Endothelial cell of umbilical vein (primary cell): ENCODE measurements around the gene SPIB. TPM values are rescaled to one million over a fixed set of nuclear protein-coding genes. Genes with fewer than 3 reads are reported as not detected.

Experiments
- BruUV-seq: library from RNA; stranded (reverse); fragments of 400-500 nt; replicated peaks from 2 replicates; lab custom pipeline; 2021; lab: Mats Ljungman, UMichigan
- CTCF ChIA-PET: fragments of 300-600, 350-600 bp; sonication (Branson Sonifier 250); formaldehyde crosslinking; loops from one replicate; lab custom pipeline; 2021; ENCODE audit warnings: antibody characterized with exemption, inconsistent platforms; lab: Charles Lee
- POLR2A ChIA-PET: fragments of 300-600, 350-600 bp; sonication (Branson Sonifier 250); formaldehyde crosslinking; loops from one replicate; lab custom pipeline; 2021; ENCODE audit warnings: antibody characterized with exemption, inconsistent platforms; lab: Charles Lee
- DNase-seq: peaks from one replicate; pipeline ENCODE4 v3.0.0-alpha.2; 2011; ENCODE audit warnings: low read depth, low spot score
- FAIRE-seq: peaks from 2 replicates; lab custom pipeline; 2011; peaks lifted over from hg19 to GRCh38; lab: Jason Lieb, UNC
- H2AFZ ChIP-seq: 2 replicates; pipeline ENCODE4 v1.6.0; 2012; ENCODE audit warnings: low read depth, low read length, control low read depth, inconsistent platforms
- H3K27ac ChIP-seq: 2 replicates; pipeline ENCODE4 v1.5.1; 2011; ENCODE audit warnings: low read depth, mild to moderate bottlenecking, control low read depth, low read length, moderate library complexity; ENCODE audit not compliant: insufficient read depth
- H3K27me3 ChIP-seq, 2 experiments: 2 replicates each; pipeline versions ENCODE4 v1.6.0 to v1.6.1; 2011; ENCODE audit warnings: low read length in 2 of 2, mixed read lengths in 1 of 2; ENCODE audit not compliant: control insufficient read depth in 2 of 2, insufficient read depth in 2 of 2
- H3K36me3 ChIP-seq, 2 experiments: 2 replicates in 1 of 2; 3 replicates in 1 of 2; pipeline ENCODE4 v1.5.1; 2011; ENCODE audit warnings: low read length in 2 of 2, mild to moderate bottlenecking in 1 of 2, moderate library complexity in 1 of 2; ENCODE audit not compliant: control insufficient read depth in 2 of 2, insufficient read depth in 2 of 2; ENCODE audit errors: extremely low read depth in 1 of 2
- H3K4me1 ChIP-seq: 3 replicates; pipeline ENCODE4 v1.5.1; 2011; ENCODE audit warnings: mild to moderate bottlenecking, low read length; ENCODE audit not compliant: control insufficient read depth, insufficient read depth; ENCODE audit errors: extremely low read depth
- H3K4me2 ChIP-seq: 2 replicates; pipeline ENCODE4 v1.6.1; 2011; ENCODE audit warnings: low read length, control low read depth, mixed read lengths; ENCODE audit not compliant: insufficient read depth
- H3K4me3 ChIP-seq, 3 experiments: fragments of 200-600 bp in 1 of 3; sonication (generic), shearing (Covaris generic) in 1 of 3; replicated peaks in 1 of 3; 2 replicates each; pipeline ENCODE4 v1.5.1; 2011 to 2016; ENCODE audit warnings: control low read depth in 3 of 3, low read length in 3 of 3, mild to moderate bottlenecking in 2 of 3, inconsistent platforms in 1 of 3, low read depth in 1 of 3, moderate library complexity in 1 of 3; ENCODE audit not compliant: insufficient read depth in 1 of 3
- H3K79me2 ChIP-seq: 2 replicates; pipeline ENCODE4 v1.6.0; 2012; ENCODE audit warnings: low read length, inconsistent platforms; ENCODE audit not compliant: control insufficient read depth, insufficient read depth
- H3K9ac ChIP-seq: replicated peaks from 2 replicates; pipeline ENCODE3; 2011; ENCODE audit warnings: low read length, control low read depth; ENCODE audit not compliant: insufficient read depth; ENCODE audit errors: extremely low read depth
- H3K9me1 ChIP-seq: replicated peaks from 3 replicates; pipeline ENCODE4 v1.6.0; 2011; ENCODE audit warnings: mild to moderate bottlenecking, low read length; ENCODE audit not compliant: control insufficient read depth, insufficient read depth; ENCODE audit errors: extremely low read depth
- H3K9me3 ChIP-seq: replicated peaks from 2 replicates; pipeline ENCODE4 v1.5.1; 2012; ENCODE audit warnings: low read length, inconsistent platforms; ENCODE audit not compliant: control insufficient read depth, insufficient read depth
- H4K20me1 ChIP-seq: replicated peaks from 2 replicates; pipeline ENCODE3; 2011; ENCODE audit warnings: mild to moderate bottlenecking, low read length; ENCODE audit not compliant: control insufficient read depth, insufficient read depth; ENCODE audit errors: extremely low read depth
- EZH2 ChIP-seq: IDR thresholded peaks from 2 replicates; pipeline ENCODE4 v1.6.1; 2012; ENCODE audit warnings: borderline replicate concordance, low read depth, mild to moderate bottlenecking, moderate library complexity, low read length, inconsistent platforms; ENCODE audit not compliant: severe bottlenecking
- FOS ChIP-seq: IDR thresholded peaks from 2 replicates; pipeline ENCODE4 v1.6.1; 2011; ENCODE audit warnings: mild to moderate bottlenecking, low read length, moderate library complexity, borderline replicate concordance; ENCODE audit not compliant: insufficient read depth
- GATA2 ChIP-seq: IDR thresholded peaks from 2 replicates; pipeline ENCODE4 v1.7.0; 2011; ENCODE audit warnings: low read depth, mild to moderate bottlenecking, moderate library complexity, mixed read lengths, low read length; ENCODE audit not compliant: insufficient read length, insufficient read depth
- JUN ChIP-seq: IDR thresholded peaks from 2 replicates; pipeline ENCODE4 v1.6.1; 2011; ENCODE audit warnings: borderline replicate concordance, low read depth; ENCODE audit not compliant: insufficient read length, insufficient read depth
- MYC ChIP-seq: IDR thresholded peaks from one replicate; pipeline ENCODE4 v1.6.1; 2011; ENCODE audit warnings: mild to moderate bottlenecking, low read depth, low read length
- POLR2A ChIP-seq: IDR thresholded peaks from 2 replicates; pipeline ENCODE4 v1.6.1; 2012; ENCODE audit warnings: low read depth, mild to moderate bottlenecking, control low read depth, low read length
- POLR2AphosphoS5 ChIP-seq: IDR thresholded peaks from 2 replicates; pipeline ENCODE4 v1.6.1; 2012; ENCODE audit warnings: low read depth, mild to moderate bottlenecking, control low read depth, low read length, moderate library complexity; ENCODE audit not compliant: insufficient read depth
- dilution Hi-C: fragments of 300-500 bp; cut with MboI; formaldehyde crosslinking; loops from one replicate; pipeline ENCODE4 v1.15.0; 2019; ENCODE audit warnings: low sequenced_read_pairs; ENCODE audit not compliant: extremely low pct_ligation_motif_present
- intact Hi-C: fragments of 100-400 bp; cut with micrococcal nuclease; formaldehyde crosslinking; loops from one replicate; pipeline ENCODE4 v1.10.0; 2022
- polyA plus RNA-seq, 4 experiments: library from polyadenylated mRNA; depleted of rRNA in 3 of 4; stranded (reverse) in 3 of 4; unstranded in 1 of 4; fragments of >200 nt; gene quantifications; 2 replicates each; pipeline versions ENCODE4 v1.2.1 to v1.2.3, GENCODE V29; 2011 to 2012; ENCODE audit warnings: missing spikeins in 1 of 4
- total RNA-seq: library from RNA; stranded (reverse); gene quantifications from 2 replicates; pipeline ENCODE4 v1.2.3, GENCODE V29; 2021
- TF ChIP-seq, protein P1 (sequence below), 2 donors: IDR thresholded peaks; 1 replicate in 1 of 2; 2 replicates in 1 of 2; pipeline ENCODE4 v1.5.1; 2011; ENCODE audit warnings: low read length in 2 of 2, mild to moderate bottlenecking in 2 of 2, moderate library complexity in 2 of 2, control low read depth in 1 of 2, inconsistent platforms in 1 of 2, low read depth in 1 of 2; ENCODE audit not compliant: insufficient read depth in 1 of 2; ENCODE audit errors: extremely low read depth in 1 of 2
- TF ChIP-seq, protein P2 (sequence below): IDR thresholded peaks from 2 replicates; pipeline ENCODE4 v1.6.1; 2011; ENCODE audit not compliant: insufficient read depth, insufficient read length

SPIB gene
- total and polyA plus RNA-seq, 2 donors (not counting 3 experiments of a cell fraction or from before 2014, with no cell fraction given) = not detected

GRCh38 chr19:50417111-50418081 lies 1.3 kb upstream of the SPIB start:
- dilution Hi-C loops (no loop called here), intact Hi-C loops (no loop called here)
- no peak overlapping the region for H3K9ac ChIP-seq
- H3K4me2 ChIP-seq = no peak overlapping the region
- FAIRE-seq = no peak
- ChIA-PET POLR2A (no interaction called here), CTCF (interaction anchor here (1.2 kb wide), 1 partner anchor 49 kb away, joined by 8 read pairs; no protein-coding TSS in a partner anchor)
- DNase-seq = no peak
- no peaks in the 10 kb centered on the region for H4K20me1 ChIP-seq
- H3K36me3 ChIP-seq = peaks cover 0 to 3% of the 10 kb centered on the region in 2 experiments
- TF ChIP-seq EZH2 (no peak), FOS (no peak), MYC (no peak), POLR2A (no peak), JUN (no peak), POLR2AphosphoS5 (no peak), GATA2 (no peak)
- TF ChIP-seq, protein P1, sequence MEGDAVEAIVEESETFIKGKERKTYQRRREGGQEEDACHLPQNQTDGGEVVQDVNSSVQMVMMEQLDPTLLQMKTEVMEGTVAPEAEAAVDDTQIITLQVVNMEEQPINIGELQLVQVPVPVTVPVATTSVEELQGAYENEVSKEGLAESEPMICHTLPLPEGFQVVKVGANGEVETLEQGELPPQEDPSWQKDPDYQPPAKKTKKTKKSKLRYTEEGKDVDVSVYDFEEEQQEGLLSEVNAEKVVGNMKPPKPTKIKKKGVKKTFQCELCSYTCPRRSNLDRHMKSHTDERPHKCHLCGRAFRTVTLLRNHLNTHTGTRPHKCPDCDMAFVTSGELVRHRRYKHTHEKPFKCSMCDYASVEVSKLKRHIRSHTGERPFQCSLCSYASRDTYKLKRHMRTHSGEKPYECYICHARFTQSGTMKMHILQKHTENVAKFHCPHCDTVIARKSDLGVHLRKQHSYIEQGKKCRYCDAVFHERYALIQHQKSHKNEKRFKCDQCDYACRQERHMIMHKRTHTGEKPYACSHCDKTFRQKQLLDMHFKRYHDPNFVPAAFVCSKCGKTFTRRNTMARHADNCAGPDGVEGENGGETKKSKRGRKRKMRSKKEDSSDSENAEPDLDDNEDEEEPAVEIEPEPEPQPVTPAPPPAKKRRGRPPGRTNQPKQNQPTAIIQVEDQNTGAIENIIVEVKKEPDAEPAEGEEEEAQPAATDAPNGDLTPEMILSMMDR (IDR thresholded peaks at IDR 0.05; ENCODE audit: extremely low read depth in 1 of 2, insufficient read depth in 1 of 2, low read depth in 1 of 2, low read length in 2 of 2) = no peak
- TF ChIP-seq, protein P2, sequence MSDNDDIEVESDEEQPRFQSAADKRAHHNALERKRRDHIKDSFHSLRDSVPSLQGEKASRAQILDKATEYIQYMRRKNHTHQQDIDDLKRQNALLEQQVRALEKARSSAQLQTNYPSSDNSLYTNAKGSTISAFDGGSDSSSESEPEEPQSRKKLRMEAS = no peak
- H3K4me3 ChIP-seq = no peak overlapping the region
- no peaks in the 10 kb centered on the region for H3K9me3 ChIP-seq
- no peaks in the 10 kb centered on the region for H3K79me2 ChIP-seq
- no peak overlapping the region for H2AFZ ChIP-seq
- H3K27ac ChIP-seq = no peak overlapping the region
- H3K9me1 ChIP-seq = no peaks in the 10 kb centered on the region
- H3K27me3 ChIP-seq = peaks cover 15 to 21% of the 10 kb centered on the region in 2 experiments
- no TSS peak for BruUV-seq
- H3K4me1 ChIP-seq = no peaks in the 10 kb centered on the region
